Smooth muscle cell (in vitro differentiated cells): ENCODE results near the gene MANF. TPM values are rescaled to one million over a fixed set of nuclear protein-coding genes. Genes with fewer than 3 reads are reported as not detected.

Experiments used
- DNase-seq: peaks from one replicate; lab custom pipeline; 2025; ENCODE audit not compliant: unreplicated experiment; lab: John Stamatoyannopoulos, UW
- H2AFZ ChIP-seq: fragments of 200-600 bp; sonication (generic); 2 replicates; pipeline ENCODE4 v1.6.0; 2016; ENCODE audit warnings: antibody characterized with exemption, low read depth, mild to moderate bottlenecking
- H3F3A ChIP-seq: fragments of 200-600 bp; sonication (generic); 2 replicates; pipeline ENCODE4 v1.6.0; 2017; ENCODE audit warnings: antibody characterized with exemption, low read depth
- H3K27ac ChIP-seq: fragments of 200-600 bp; sonication (generic); 2 replicates; pipeline ENCODE4 v1.5.1; 2016; ENCODE audit warnings: low read depth, mild to moderate bottlenecking
- H3K27me3 ChIP-seq: fragments of 200-600 bp; sonication (generic); 2 replicates; pipeline ENCODE4 v1.6.1; 2016; ENCODE audit warnings: low read depth, mild to moderate bottlenecking
- H3K36me3 ChIP-seq: fragments of 200-600 bp; sonication (generic); 2 replicates; pipeline ENCODE4 v1.5.1; 2016; ENCODE audit warnings: low read depth
- H3K4me1 ChIP-seq: fragments of 200-600 bp; sonication (generic); 2 replicates; pipeline ENCODE4 v1.5.1; 2016; ENCODE audit warnings: low read depth
- H3K4me2 ChIP-seq: fragments of 200-600 bp; sonication (generic); 2 replicates; pipeline ENCODE4 v1.6.0; 2016; ENCODE audit warnings: mild to moderate bottlenecking
- H3K4me3 ChIP-seq: fragments of 200-600 bp; sonication (generic); 2 replicates; pipeline ENCODE4 v1.5.1; 2016; ENCODE audit warnings: mild to moderate bottlenecking
- H3K79me2 ChIP-seq: fragments of 200-600 bp; sonication (generic); 2 replicates; pipeline ENCODE4 v1.6.0; 2016; ENCODE audit warnings: low read depth, mild to moderate bottlenecking
- H3K9ac ChIP-seq: fragments of 200-600 bp; sonication (generic); 2 replicates; pipeline ENCODE4 v1.6.0; 2016; ENCODE audit warnings: low read depth
- H3K9me3 ChIP-seq: fragments of 200-600 bp; sonication (generic); replicated peaks from 2 replicates; pipeline ENCODE4 v1.5.1; 2016; ENCODE audit warnings: low read depth
- H4K20me1 ChIP-seq: fragments of 200-600 bp; sonication (generic); 2 replicates; pipeline ENCODE4 v1.6.0; 2016; ENCODE audit warnings: low read depth
- CTCF ChIP-seq: fragments of 200-600 bp; sonication (generic); IDR thresholded peaks from 2 replicates; pipeline ENCODE4 v1.5.1; 2017; ENCODE audit warnings: borderline replicate concordance, mild to moderate bottlenecking, antibody characterized with exemption; ENCODE audit not compliant: insufficient read depth, poor library complexity, severe bottlenecking
- WGBS: methylation state at CpG from one replicate; pipeline ENCODE4 v1.1.7; 2016; ENCODE audit warnings: low lambda C conversion rate; 5-methylcytosine and 5-hydroxymethylcytosine counted together
- polyA plus RNA-seq: library from polyadenylated mRNA; unstranded; fragments of >200 nt; fragmentation: Nextera tagmentation; extraction: Ambion mirVana; gene quantifications from 2 replicates; pipeline ENCODE4 v1.2.1, GENCODE V29; 2016
- total RNA-seq: library from RNA; depleted of rRNA; stranded (reverse); fragments of >200 nt; gene quantifications from 2 replicates; pipeline ENCODE4 v1.2.3, GENCODE V29; 2014

Gene MANF
- total and polyA plus RNA-seq, 2 experiments from 2014 or later = 135 to 191 TPM

- no peak overlapping the region for H3K27ac ChIP-seq
- no peaks in the 10 kb centered on the region for H3K27me3 ChIP-seq
- no peak for DNase-seq
- 99% methylated on average over 16 of the region's 17 CpGs for WGBS
- H3K4me1 ChIP-seq = peaks cover 34% of the 10 kb centered on the region
- H2AFZ ChIP-seq = no peak overlapping the region
- H3K9ac ChIP-seq = no peak overlapping the region
- no peaks in the 10 kb centered on the region for H3K36me3 ChIP-seq
- H3F3A ChIP-seq = peaks cover 52% of the 10 kb centered on the region
- H4K20me1 ChIP-seq = peaks cover 66% of the 10 kb centered on the region
- no peak for TF ChIP-seq CTCF
- peaks cover 43% of the 10 kb centered on the region for H3K79me2 ChIP-seq
- peak overlapping the region; percentile 97 for H3K4me2 ChIP-seq
- H3K4me3 ChIP-seq = no peak overlapping the region
- H3K9me3 ChIP-seq = no peaks in the 10 kb centered on the region
Observed at GRCh38 chr3:51393134-51393495, 8.0 kb downstream of the MANF start.

- Histone ChIP-seq H2AFZ (no peak overlapping the region), H3K4me1 (peaks cover 34% of the 10 kb centered on the region), H4K20me1 (peaks cover 61% of the 10 kb centered on the region), H3K9me3 (no peaks in the 10 kb centered on the region), H3K79me2 (peaks cover 43% of the 10 kb centered on the region), H3K4me2 (peak overlapping the region; percentile 97), H3K4me3 (no peak overlapping the region), H3K9ac (no peak overlapping the region), H3K27ac (no peak overlapping the region), H3F3A (peaks cover 48% of the 10 kb centered on the region), H3K27me3 (no peaks in the 10 kb centered on the region), H3K36me3 (no peaks in the 10 kb centered on the region)
- 98% methylated on average over 14 of the region's 14 CpGs for WGBS
- DNase-seq = no peak
- no peak for TF ChIP-seq CTCF
Observed at GRCh38 chr3:51393564-51393963, 8.5 kb downstream of the MANF start.

GRCh38 chr3:51394541-51394940 is 9.4 kb downstream of the MANF start:
- Histone ChIP-seq H3K27ac (peak overlapping the region; percentile 23), H3K9me3 (no peaks in the 10 kb centered on the region), H3K36me3 (no peaks in the 10 kb centered on the region), H3K4me3 (no peak overlapping the region), H4K20me1 (peaks cover 51% of the 10 kb centered on the region), H3K79me2 (peaks cover 43% of the 10 kb centered on the region), H3K4me1 (peaks cover 29% of the 10 kb centered on the region), H3K27me3 (no peaks in the 10 kb centered on the region), H3K4me2 (peak overlapping the region; percentile 97), H2AFZ (no peak overlapping the region), H3K9ac (no peak overlapping the region), H3F3A (peaks cover 40% of the 10 kb centered on the region)
- no peak for TF ChIP-seq CTCF
- DNase-seq = no peak
- WGBS = 99% methylated on average over 5 of the region's 5 CpGs

GRCh38 chr3:51395493-51396213 is 10.6 kb downstream of the MANF start:
- peak overlapping the region; percentile 23 for H3K27ac ChIP-seq
- 97% methylated on average over 12 of the region's 12 CpGs for WGBS
- H3K4me2 ChIP-seq = no peak overlapping the region
- no peak overlapping the region for H3K4me3 ChIP-seq
- no peak for TF ChIP-seq CTCF
- H3K27me3 ChIP-seq = no peaks in the 10 kb centered on the region
- H3K79me2 ChIP-seq = peaks cover 43% of the 10 kb centered on the region
- DNase-seq = no peak
- H2AFZ ChIP-seq = no peak overlapping the region
- H3K9ac ChIP-seq = no peak overlapping the region
- no peaks in the 10 kb centered on the region for H3K36me3 ChIP-seq
- H3F3A ChIP-seq = peaks cover 29% of the 10 kb centered on the region
- peaks cover 47% of the 10 kb centered on the region for H4K20me1 ChIP-seq
- H3K4me1 ChIP-seq = peaks cover 26% of the 10 kb centered on the region
- H3K9me3 ChIP-seq = no peaks in the 10 kb centered on the region
